ENCODE results near the gene ITGB2. TPM values are rescaled to one million over a fixed set of nuclear protein-coding genes. Genes with fewer than 3 reads are reported as not detected.

ITGB2 gene
- total and polyA plus RNA-seq, 12 donors: 6.3 to 249 (median 98.9) TPM

GRCh38 chr21:44893948-44894656 is 26.6 kb downstream of the ITGB2 start:
- intact Hi-C loops (cut with DNase I): loop anchor here in 1 of 2 donors (5.0 kb wide), 1 partner anchor 238 kb away; no protein-coding TSS in a partner anchor
- Histone ChIP-seq H3K4me1 (replicated peaks in 1 of 2) (no peaks in the 10 kb centered on the region), H3K27ac (no peak overlapping the region), H3K4me3 (no peak overlapping the region), H3K9me3 (replicated peaks in 1 of 3) (no peaks in the 10 kb centered on the region), H3K36me3 (replicated peaks in 1 of 2) (no peaks in the 10 kb centered on the region), H3K27me3 (peaks cover 2% of the 10 kb centered on the region)
- TF ChIP-seq CTCF (IDR thresholded peaks at IDR 0.05): no peak
- TF ChIP-seq POLR2A (IDR thresholded peaks at IDR 0.05): no peak
- no peak for DNase-seq
- 78 to 87% (median 80%) methylated on average over 14 to 15 of the region's 15 CpGs for WGBS, 4 donors

GRCh38 chr21:44893278-44893556 is 27.5 kb downstream of the ITGB2 start:
- TF ChIP-seq CTCF (IDR thresholded peaks at IDR 0.05): no peak
- intact Hi-C loops (cut with DNase I): loop anchor here in 1 of 2 donors (5.0 kb wide), 1 partner anchor 239 kb away; no protein-coding TSS in a partner anchor
- Histone ChIP-seq H3K4me1 (replicated peaks in 1 of 2) (no peaks in the 10 kb centered on the region), H3K27ac (no peak overlapping the region), H3K4me3 (no peak overlapping the region), H3K9me3 (replicated peaks in 1 of 3) (no peaks in the 10 kb centered on the region), H3K27me3 (no peaks in the 10 kb centered on the region), H3K36me3 (replicated peaks in 1 of 2) (no peaks in the 10 kb centered on the region)
- DNase-seq: no peak
- 76 to 93% (median 87%) methylated on average over 4 to 7 of the region's 7 CpGs for WGBS, 4 donors

GRCh38 chr21:44892536-44893277 is 28.0 kb downstream of the ITGB2 start:
- peak; percentile 50 to 82 (median 61) for DNase-seq
- WGBS, 4 donors: 34 to 42% (median 40%) methylated on average over 9 to 15 of the region's 15 CpGs
- Histone ChIP-seq H3K27ac (no peak overlapping the region), H3K4me3 (no peak overlapping the region), H3K4me1 (replicated peaks in 1 of 2) (no peaks in the 10 kb centered on the region), H3K9me3 (replicated peaks in 1 of 3) (no peaks in the 10 kb centered on the region), H3K27me3 (no peaks in the 10 kb centered on the region), H3K36me3 (replicated peaks in 1 of 2) (no peaks in the 10 kb centered on the region)
- intact Hi-C loops (cut with DNase I): loop anchor here in 1 of 2 donors (5.0 kb wide), 1 partner anchor 240 kb away; no protein-coding TSS in a partner anchor
- no peak for TF ChIP-seq POLR2A (IDR thresholded peaks at IDR 0.05)
- TF ChIP-seq CTCF (IDR thresholded peaks at IDR 0.05): peak; percentile 66 to 87 (median 84)

- WGBS, 4 donors: 67 to 80% (median 72%) methylated on average over 11 to 19 of the region's 19 CpGs
- no peak for DNase-seq
- intact Hi-C loops (cut with DNase I): loop anchor here in 1 of 2 donors (5.0 kb wide), 1 partner anchor 240 kb away; no protein-coding TSS in a partner anchor
Observed at GRCh38 chr21:44892095-44892494, 28.6 kb downstream of the ITGB2 start.

More at GRCh38 chr21:44892095-44892494, 28.6 kb downstream of the ITGB2 start:
- Histone ChIP-seq H3K27me3 (no peaks in the 10 kb centered on the region), H3K9me3 (replicated peaks in 1 of 3) (no peaks in the 10 kb centered on the region), H3K27ac (no peak overlapping the region), H3K36me3 (replicated peaks in 1 of 2) (no peaks in the 10 kb centered on the region), H3K4me3 (no peak overlapping the region), H3K4me1 (replicated peaks in 1 of 2) (no peaks in the 10 kb centered on the region)
- TF ChIP-seq POLR2A (IDR thresholded peaks at IDR 0.05) (no peak), CTCF (IDR thresholded peaks at IDR 0.05) (no peak)
